PFSK-1 (cell line): ENCODE results near the gene ANKK1.

Experiments
- POLR2AphosphoS5 ChIP-seq: IDR thresholded peaks from 2 replicates; pipeline ENCODE4 v1.6.1; 2012; ENCODE audit warnings: low read depth, mild to moderate bottlenecking, control low read depth, low read length, moderate library complexity
- SIN3A ChIP-seq: IDR thresholded peaks from 2 replicates; pipeline ENCODE4 v1.6.1; 2012; ENCODE audit warnings: mild to moderate bottlenecking, low read length, moderate library complexity, borderline replicate concordance; ENCODE audit not compliant: insufficient read depth

- TF ChIP-seq POLR2AphosphoS5, result no peak
- TF ChIP-seq SIN3A, result no peak
Measured at GRCh38 chr11:113448316-113448677, 60.7 kb downstream of the ANKK1 start.
